Endothelial cell of umbilical vein (primary cell): ENCODE measurements around the gene ADGB. TPM values are rescaled to one million over a fixed set of nuclear protein-coding genes. Genes with fewer than 3 reads are reported as not detected.

Experiments
- BruUV-seq: library from RNA; stranded (reverse); fragments of 400-500 nt; replicated peaks from 2 replicates; lab custom pipeline; 2021; lab: Mats Ljungman, UMichigan
- CTCF ChIA-PET: fragments of 300-600, 350-600 bp; sonication (Branson Sonifier 250); formaldehyde crosslinking; loops from one replicate; lab custom pipeline; 2021; ENCODE audit warnings: antibody characterized with exemption, inconsistent platforms; lab: Charles Lee
- POLR2A ChIA-PET: fragments of 300-600, 350-600 bp; sonication (Branson Sonifier 250); formaldehyde crosslinking; loops from one replicate; lab custom pipeline; 2021; ENCODE audit warnings: antibody characterized with exemption, inconsistent platforms; lab: Charles Lee
- DNase-seq: peaks from one replicate; pipeline ENCODE4 v3.0.0-alpha.2; 2011; ENCODE audit warnings: low read depth, low spot score
- FAIRE-seq: peaks from 2 replicates; lab custom pipeline; 2011; peaks lifted over from hg19 to GRCh38; lab: Jason Lieb, UNC
- H2AFZ ChIP-seq: 2 replicates; pipeline ENCODE4 v1.6.0; 2012; ENCODE audit warnings: low read depth, low read length, control low read depth, inconsistent platforms
- H3K27ac ChIP-seq: 2 replicates; pipeline ENCODE4 v1.5.1; 2011; ENCODE audit warnings: low read depth, mild to moderate bottlenecking, control low read depth, low read length, moderate library complexity; ENCODE audit not compliant: insufficient read depth
- H3K27me3 ChIP-seq, 2 experiments: 2 replicates each; pipeline versions ENCODE4 v1.6.0 to v1.6.1; 2011; ENCODE audit warnings: low read length in 2 of 2, mixed read lengths in 1 of 2; ENCODE audit not compliant: control insufficient read depth in 2 of 2, insufficient read depth in 2 of 2
- H3K36me3 ChIP-seq, 2 experiments: 2 replicates in 1 of 2; 3 replicates in 1 of 2; pipeline ENCODE4 v1.5.1; 2011; ENCODE audit warnings: low read length in 2 of 2, mild to moderate bottlenecking in 1 of 2, moderate library complexity in 1 of 2; ENCODE audit not compliant: control insufficient read depth in 2 of 2, insufficient read depth in 2 of 2; ENCODE audit errors: extremely low read depth in 1 of 2
- H3K4me1 ChIP-seq: 3 replicates; pipeline ENCODE4 v1.5.1; 2011; ENCODE audit warnings: mild to moderate bottlenecking, low read length; ENCODE audit not compliant: control insufficient read depth, insufficient read depth; ENCODE audit errors: extremely low read depth
- H3K4me2 ChIP-seq: 2 replicates; pipeline ENCODE4 v1.6.1; 2011; ENCODE audit warnings: low read length, control low read depth, mixed read lengths; ENCODE audit not compliant: insufficient read depth
- H3K4me3 ChIP-seq, 3 experiments: fragments of 200-600 bp in 1 of 3; sonication (generic), shearing (Covaris generic) in 1 of 3; replicated peaks in 1 of 3; 2 replicates each; pipeline ENCODE4 v1.5.1; 2011 to 2016; ENCODE audit warnings: control low read depth in 3 of 3, low read length in 3 of 3, mild to moderate bottlenecking in 2 of 3, inconsistent platforms in 1 of 3, low read depth in 1 of 3, moderate library complexity in 1 of 3; ENCODE audit not compliant: insufficient read depth in 1 of 3
- H3K79me2 ChIP-seq: 2 replicates; pipeline ENCODE4 v1.6.0; 2012; ENCODE audit warnings: low read length, inconsistent platforms; ENCODE audit not compliant: control insufficient read depth, insufficient read depth
- H3K9ac ChIP-seq: replicated peaks from 2 replicates; pipeline ENCODE3; 2011; ENCODE audit warnings: low read length, control low read depth; ENCODE audit not compliant: insufficient read depth; ENCODE audit errors: extremely low read depth
- H3K9me1 ChIP-seq: replicated peaks from 3 replicates; pipeline ENCODE4 v1.6.0; 2011; ENCODE audit warnings: mild to moderate bottlenecking, low read length; ENCODE audit not compliant: control insufficient read depth, insufficient read depth; ENCODE audit errors: extremely low read depth
- H3K9me3 ChIP-seq: replicated peaks from 2 replicates; pipeline ENCODE4 v1.5.1; 2012; ENCODE audit warnings: low read length, inconsistent platforms; ENCODE audit not compliant: control insufficient read depth, insufficient read depth
- H4K20me1 ChIP-seq: replicated peaks from 2 replicates; pipeline ENCODE3; 2011; ENCODE audit warnings: mild to moderate bottlenecking, low read length; ENCODE audit not compliant: control insufficient read depth, insufficient read depth; ENCODE audit errors: extremely low read depth
- CTCF ChIP-seq, 2 donors: IDR thresholded peaks; 1 replicate in 1 of 2; 2 replicates in 1 of 2; pipeline ENCODE4 v1.5.1; 2011; ENCODE audit warnings: low read length in 2 of 2, mild to moderate bottlenecking in 2 of 2, moderate library complexity in 2 of 2, control low read depth in 1 of 2, inconsistent platforms in 1 of 2, low read depth in 1 of 2; ENCODE audit not compliant: insufficient read depth in 1 of 2; ENCODE audit errors: extremely low read depth in 1 of 2
- EZH2 ChIP-seq: IDR thresholded peaks from 2 replicates; pipeline ENCODE4 v1.6.1; 2012; ENCODE audit warnings: borderline replicate concordance, low read depth, mild to moderate bottlenecking, moderate library complexity, low read length, inconsistent platforms; ENCODE audit not compliant: severe bottlenecking
- FOS ChIP-seq: IDR thresholded peaks from 2 replicates; pipeline ENCODE4 v1.6.1; 2011; ENCODE audit warnings: mild to moderate bottlenecking, low read length, moderate library complexity, borderline replicate concordance; ENCODE audit not compliant: insufficient read depth
- GATA2 ChIP-seq: IDR thresholded peaks from 2 replicates; pipeline ENCODE4 v1.7.0; 2011; ENCODE audit warnings: low read depth, mild to moderate bottlenecking, moderate library complexity, mixed read lengths, low read length; ENCODE audit not compliant: insufficient read length, insufficient read depth
- JUN ChIP-seq: IDR thresholded peaks from 2 replicates; pipeline ENCODE4 v1.6.1; 2011; ENCODE audit warnings: borderline replicate concordance, low read depth; ENCODE audit not compliant: insufficient read length, insufficient read depth
- MAX ChIP-seq: IDR thresholded peaks from 2 replicates; pipeline ENCODE4 v1.6.1; 2011; ENCODE audit not compliant: insufficient read depth, insufficient read length
- MYC ChIP-seq: IDR thresholded peaks from one replicate; pipeline ENCODE4 v1.6.1; 2011; ENCODE audit warnings: mild to moderate bottlenecking, low read depth, low read length
- POLR2A ChIP-seq: IDR thresholded peaks from 2 replicates; pipeline ENCODE4 v1.6.1; 2012; ENCODE audit warnings: low read depth, mild to moderate bottlenecking, control low read depth, low read length
- POLR2AphosphoS5 ChIP-seq: IDR thresholded peaks from 2 replicates; pipeline ENCODE4 v1.6.1; 2012; ENCODE audit warnings: low read depth, mild to moderate bottlenecking, control low read depth, low read length, moderate library complexity; ENCODE audit not compliant: insufficient read depth
- dilution Hi-C: fragments of 300-500 bp; cut with MboI; formaldehyde crosslinking; loops from one replicate; pipeline ENCODE4 v1.15.0; 2019; ENCODE audit warnings: low sequenced_read_pairs; ENCODE audit not compliant: extremely low pct_ligation_motif_present
- intact Hi-C: fragments of 100-400 bp; cut with micrococcal nuclease; formaldehyde crosslinking; loops from one replicate; pipeline ENCODE4 v1.10.0; 2022
- polyA plus RNA-seq, 4 experiments: library from polyadenylated mRNA; depleted of rRNA in 3 of 4; stranded (reverse) in 3 of 4; unstranded in 1 of 4; fragments of >200 nt; gene quantifications; 2 replicates each; pipeline versions ENCODE4 v1.2.1 to v1.2.3, GENCODE V29; 2011 to 2012; ENCODE audit warnings: missing spikeins in 1 of 4
- total RNA-seq: library from RNA; stranded (reverse); gene quantifications from 2 replicates; pipeline ENCODE4 v1.2.3, GENCODE V29; 2021

Gene ADGB
- total and polyA plus RNA-seq, 2 donors (not counting 3 experiments of a cell fraction or from before 2014, with no cell fraction given), result not detected

- DNase-seq, result no peak
These were observed 120.6 kb downstream of the ADGB start for GRCh38 chr6:146719387-146719786.

More at GRCh38 chr6:146719387-146719786, 120.6 kb downstream of the ADGB start:
- TF ChIP-seq MAX, result no peak
- TF ChIP-seq GATA2, result no peak
- TF ChIP-seq FOS, result no peak
- TF ChIP-seq POLR2AphosphoS5, result no peak
- no peak for TF ChIP-seq CTCF (IDR thresholded peaks at IDR 0.05; ENCODE audit: extremely low read depth in 1 of 2, insufficient read depth in 1 of 2, low read depth in 1 of 2, low read length in 2 of 2)
- no peak for TF ChIP-seq MYC
- no peak for TF ChIP-seq JUN
- TF ChIP-seq POLR2A, result no peak
- TF ChIP-seq EZH2, result no peak
- Histone ChIP-seq H3K79me2 (no peaks in the 10 kb centered on the region), H3K4me2 (no peak overlapping the region), H3K4me1 (no peaks in the 10 kb centered on the region), H3K27me3 (no peaks in the 10 kb centered on the region), H3K4me3 (no peak overlapping the region), H4K20me1 (no peaks in the 10 kb centered on the region), H3K9me3 (no peaks in the 10 kb centered on the region), H3K9me1 (no peaks in the 10 kb centered on the region), H3K36me3 (no peaks in the 10 kb centered on the region), H3K9ac (no peak overlapping the region), H3K27ac (no peak overlapping the region), H2AFZ (no peak overlapping the region)
- ChIA-PET POLR2A (no interaction called here), CTCF (interaction anchor here (1.7 kb wide), 1 partner anchor 19 kb away, joined by 4 read pairs; no protein-coding TSS in a partner anchor)
- no peak for FAIRE-seq
- dilution Hi-C loops (no loop called here), intact Hi-C loops (no loop called here)
- BruUV-seq, result no TSS peak
